Sigmoid colon (tissue), 4 donors: Measurements from ENCODE around the gene JMJD1C.

Experiments
- EP300 ChIP-seq, 4 donors: sonication (generic); formaldehyde crosslinking; IDR thresholded peaks; one replicate each; pipeline ENCODE4 v1.6.1; 2017; ENCODE audit warnings: antibody characterized with exemption in 4 of 4
- POLR2A ChIP-seq, 2 donors: fragments of 450-650 bp; IDR thresholded peaks; one replicate each; pipeline ENCODE4 v1.6.1; 2016; ENCODE audit warnings: antibody characterized with exemption in 2 of 2, mild to moderate bottlenecking in 2 of 2, moderate library complexity in 2 of 2
- POLR2AphosphoS5 ChIP-seq, 4 donors: sonication (generic); formaldehyde crosslinking; IDR thresholded peaks; one replicate each; pipeline ENCODE4 v1.6.1; 2017; ENCODE audit warnings: antibody characterized with exemption in 4 of 4
- TF ChIP-seq, protein P1 (sequence below), 4 experiments: fragments of 450-650 bp in 3 of 4; fragments of 200-600 bp in 1 of 4; IDR thresholded peaks; one replicate each; pipeline ENCODE4 v1.5.1; 2016 to 2019; ENCODE audit warnings: antibody characterized with exemption in 4 of 4, mild to moderate bottlenecking in 3 of 4, moderate library complexity in 2 of 4

DNA sequence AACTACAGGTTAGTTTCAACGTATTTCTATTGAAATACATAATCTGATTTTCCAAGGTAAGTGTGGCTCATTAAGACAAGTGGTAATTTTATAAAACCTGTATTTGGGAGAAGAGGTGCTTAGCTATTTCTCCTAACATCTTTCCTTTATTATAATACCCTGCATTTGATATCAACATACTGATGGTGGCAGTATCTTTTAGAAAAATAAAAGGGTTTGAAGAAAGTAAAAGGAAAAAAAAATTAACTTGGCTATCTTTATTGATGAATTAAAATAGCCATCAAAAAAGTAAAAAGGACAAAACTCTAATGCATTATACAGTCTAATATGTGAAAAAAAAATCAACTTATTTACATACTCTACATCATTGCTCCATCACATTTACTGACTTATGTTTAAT is 264.7 kb downstream of the JMJD1C start:
- TF ChIP-seq, protein P1, sequence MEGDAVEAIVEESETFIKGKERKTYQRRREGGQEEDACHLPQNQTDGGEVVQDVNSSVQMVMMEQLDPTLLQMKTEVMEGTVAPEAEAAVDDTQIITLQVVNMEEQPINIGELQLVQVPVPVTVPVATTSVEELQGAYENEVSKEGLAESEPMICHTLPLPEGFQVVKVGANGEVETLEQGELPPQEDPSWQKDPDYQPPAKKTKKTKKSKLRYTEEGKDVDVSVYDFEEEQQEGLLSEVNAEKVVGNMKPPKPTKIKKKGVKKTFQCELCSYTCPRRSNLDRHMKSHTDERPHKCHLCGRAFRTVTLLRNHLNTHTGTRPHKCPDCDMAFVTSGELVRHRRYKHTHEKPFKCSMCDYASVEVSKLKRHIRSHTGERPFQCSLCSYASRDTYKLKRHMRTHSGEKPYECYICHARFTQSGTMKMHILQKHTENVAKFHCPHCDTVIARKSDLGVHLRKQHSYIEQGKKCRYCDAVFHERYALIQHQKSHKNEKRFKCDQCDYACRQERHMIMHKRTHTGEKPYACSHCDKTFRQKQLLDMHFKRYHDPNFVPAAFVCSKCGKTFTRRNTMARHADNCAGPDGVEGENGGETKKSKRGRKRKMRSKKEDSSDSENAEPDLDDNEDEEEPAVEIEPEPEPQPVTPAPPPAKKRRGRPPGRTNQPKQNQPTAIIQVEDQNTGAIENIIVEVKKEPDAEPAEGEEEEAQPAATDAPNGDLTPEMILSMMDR (IDR thresholded peaks at IDR 0.05): no peak
- TF ChIP-seq POLR2A (IDR thresholded peaks at IDR 0.05): no peak
- TF ChIP-seq POLR2AphosphoS5 (IDR thresholded peaks at IDR 0.05): no peak
- no peak for TF ChIP-seq EP300 (IDR thresholded peaks at IDR 0.05)
